D721Med (cell line): ENCODE results near the gene LRTM2.
A peak's percentile ranks its signal among the peaks of the same experiment; 100 is the strongest.

Experiments used
- DNase-seq: peaks from one replicate; pipeline ENCODE4 v3.0.0; 2011; ENCODE audit warnings: low spot score; ENCODE audit not compliant: insufficient read length
- FAIRE-seq: peaks from 2 replicates; lab custom pipeline; 2011; peaks lifted over from hg19 to GRCh38; lab: Jason Lieb, UNC
- CTCF ChIP-seq: IDR thresholded peaks from 2 replicates; pipeline ENCODE4 v1.5.1; 2012; ENCODE audit warnings: mild to moderate bottlenecking, control low read depth; ENCODE audit not compliant: insufficient read depth; ENCODE audit errors: missing control alignments

Gene LRTM2

GRCh38 chr12:1794440-1795090 lies 25.8 kb upstream of the LRTM2 start:
- no peak for FAIRE-seq
- TF ChIP-seq CTCF: no peak
- no peak for DNase-seq

GRCh38 chr12:1795221-1795784 lies 25.1 kb upstream of the LRTM2 start:
- DNase-seq (no peak), FAIRE-seq (no peak)
- TF ChIP-seq CTCF: no peak

- FAIRE-seq (no peak), DNase-seq (peak; percentile 90)
- TF ChIP-seq CTCF: peak; percentile 72
Measured at GRCh38 chr12:1795785-1796514, 24.4 kb upstream of the LRTM2 start.

- TF ChIP-seq CTCF: no peak
- DNase-seq (no peak), FAIRE-seq (no peak)
Measured at GRCh38 chr12:1796515-1797010, 23.8 kb upstream of the LRTM2 start.

- no peak for TF ChIP-seq CTCF
- no peak for FAIRE-seq
Measured at GRCh38 chr12:1797011-1797901, 23.1 kb upstream of the LRTM2 start.

GRCh38 chr12:1797991-1798640 lies 22.2 kb upstream of the LRTM2 start:
- no peak for TF ChIP-seq CTCF
- no peak for FAIRE-seq
- no peak for DNase-seq

More at GRCh38 chr12:1797011-1797901, 23.1 kb upstream of the LRTM2 start:
- no peak for DNase-seq
